AG04449 (cell line): Measurements from ENCODE around the gene RABGGTA.

Experiments used
- CTCF ChIA-PET: fragments of 350-600 bp; formaldehyde crosslinking; extraction: SDS; loops from one replicate; lab custom pipeline; 2021; ENCODE audit warnings: antibody characterized with exemption; lab: Yijun Ruan, JAX
- POLR2A ChIA-PET: fragments of 400-600, 350-600 bp; formaldehyde crosslinking; extraction: SDS; loops from one replicate; lab custom pipeline; 2020; ENCODE audit warnings: antibody characterized with exemption, inconsistent platforms; lab: Yijun Ruan, JAX
- DNase-seq: peaks from one replicate; pipeline ENCODE4 v3.0.0-alpha.2; 2010; ENCODE audit warnings: low read depth, low spot score
- H3K4me3 ChIP-seq: 2 replicates; pipeline ENCODE4 v1.5.1; 2011; ENCODE audit warnings: low read depth, mild to moderate bottlenecking, control low read depth, low read length
- TF ChIP-seq, protein P1 (sequence below): IDR thresholded peaks from one replicate; pipeline ENCODE4 v1.5.1; 2011; ENCODE audit warnings: mild to moderate bottlenecking, moderate library complexity, low read length, control low read depth, inconsistent platforms; ENCODE audit not compliant: insufficient read depth; ENCODE audit errors: missing control alignments

The RABGGTA gene

DNA sequence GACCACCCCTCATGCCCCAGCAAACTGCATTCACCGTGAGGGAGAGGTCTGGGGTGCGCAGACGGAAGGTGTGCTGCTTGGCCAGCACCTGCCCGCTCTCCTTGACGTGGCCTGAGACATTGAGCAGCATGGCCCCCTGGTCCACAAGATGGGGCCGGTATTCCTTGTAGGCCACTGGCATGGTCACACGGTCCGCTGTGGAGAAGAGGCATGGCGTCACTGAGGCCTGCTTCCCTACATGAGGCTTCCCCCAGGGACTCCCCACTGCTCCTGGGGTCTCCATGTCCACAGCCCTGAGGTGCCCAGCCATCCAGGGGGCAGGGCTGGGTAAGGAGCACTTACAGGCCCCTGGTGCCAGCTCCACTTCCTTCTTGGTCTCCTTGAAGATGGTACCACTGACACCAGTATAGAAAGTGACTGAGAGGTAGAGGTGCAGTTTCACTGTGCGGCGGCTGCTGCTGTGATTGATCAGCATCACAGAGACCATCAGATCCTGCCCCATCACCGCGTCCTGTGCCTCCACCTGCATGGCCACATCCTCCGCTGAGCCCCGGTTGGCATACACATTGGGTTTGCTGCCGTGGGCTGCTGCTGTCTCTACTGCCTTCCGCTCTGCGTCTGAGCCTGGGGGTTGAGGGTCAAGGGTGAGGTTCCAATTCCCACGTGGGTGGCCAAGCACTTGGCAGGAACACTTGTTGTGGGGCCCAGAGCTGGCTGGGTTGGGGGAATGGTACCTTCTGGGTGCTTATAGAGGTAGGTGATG lies 16.6 kb downstream of the RABGGTA start:
- ChIA-PET CTCF (interaction anchor here (1.1 to 16.0 kb wide), 3 partner anchors 10 to 43 kb away, joined by 3 to 155 read pairs (median 72); partner anchors contain the start of genes DHRS1, NOP9 and TINF2), POLR2A (no interaction called here)
- TF ChIP-seq, protein P1, sequence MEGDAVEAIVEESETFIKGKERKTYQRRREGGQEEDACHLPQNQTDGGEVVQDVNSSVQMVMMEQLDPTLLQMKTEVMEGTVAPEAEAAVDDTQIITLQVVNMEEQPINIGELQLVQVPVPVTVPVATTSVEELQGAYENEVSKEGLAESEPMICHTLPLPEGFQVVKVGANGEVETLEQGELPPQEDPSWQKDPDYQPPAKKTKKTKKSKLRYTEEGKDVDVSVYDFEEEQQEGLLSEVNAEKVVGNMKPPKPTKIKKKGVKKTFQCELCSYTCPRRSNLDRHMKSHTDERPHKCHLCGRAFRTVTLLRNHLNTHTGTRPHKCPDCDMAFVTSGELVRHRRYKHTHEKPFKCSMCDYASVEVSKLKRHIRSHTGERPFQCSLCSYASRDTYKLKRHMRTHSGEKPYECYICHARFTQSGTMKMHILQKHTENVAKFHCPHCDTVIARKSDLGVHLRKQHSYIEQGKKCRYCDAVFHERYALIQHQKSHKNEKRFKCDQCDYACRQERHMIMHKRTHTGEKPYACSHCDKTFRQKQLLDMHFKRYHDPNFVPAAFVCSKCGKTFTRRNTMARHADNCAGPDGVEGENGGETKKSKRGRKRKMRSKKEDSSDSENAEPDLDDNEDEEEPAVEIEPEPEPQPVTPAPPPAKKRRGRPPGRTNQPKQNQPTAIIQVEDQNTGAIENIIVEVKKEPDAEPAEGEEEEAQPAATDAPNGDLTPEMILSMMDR = no peak

GRCh38 chr14:24253936-24254335 lies 17.5 kb downstream of the RABGGTA start:
- H3K4me3 ChIP-seq = no peak overlapping the region
- DNase-seq = no peak
- TF ChIP-seq, protein P1 = no peak
- ChIA-PET POLR2A (no interaction called here), CTCF (interaction anchor here (8.0 to 16.0 kb wide), 2 partner anchors 10 to 44 kb away, joined by 72 to 155 read pairs; partner anchors contain the start of genes DHRS1, NOP9 and TINF2)

More for the DNA sequence above, 16.6 kb downstream of the RABGGTA start:
- no peak overlapping the region for H3K4me3 ChIP-seq
- DNase-seq = no peak

DNA sequence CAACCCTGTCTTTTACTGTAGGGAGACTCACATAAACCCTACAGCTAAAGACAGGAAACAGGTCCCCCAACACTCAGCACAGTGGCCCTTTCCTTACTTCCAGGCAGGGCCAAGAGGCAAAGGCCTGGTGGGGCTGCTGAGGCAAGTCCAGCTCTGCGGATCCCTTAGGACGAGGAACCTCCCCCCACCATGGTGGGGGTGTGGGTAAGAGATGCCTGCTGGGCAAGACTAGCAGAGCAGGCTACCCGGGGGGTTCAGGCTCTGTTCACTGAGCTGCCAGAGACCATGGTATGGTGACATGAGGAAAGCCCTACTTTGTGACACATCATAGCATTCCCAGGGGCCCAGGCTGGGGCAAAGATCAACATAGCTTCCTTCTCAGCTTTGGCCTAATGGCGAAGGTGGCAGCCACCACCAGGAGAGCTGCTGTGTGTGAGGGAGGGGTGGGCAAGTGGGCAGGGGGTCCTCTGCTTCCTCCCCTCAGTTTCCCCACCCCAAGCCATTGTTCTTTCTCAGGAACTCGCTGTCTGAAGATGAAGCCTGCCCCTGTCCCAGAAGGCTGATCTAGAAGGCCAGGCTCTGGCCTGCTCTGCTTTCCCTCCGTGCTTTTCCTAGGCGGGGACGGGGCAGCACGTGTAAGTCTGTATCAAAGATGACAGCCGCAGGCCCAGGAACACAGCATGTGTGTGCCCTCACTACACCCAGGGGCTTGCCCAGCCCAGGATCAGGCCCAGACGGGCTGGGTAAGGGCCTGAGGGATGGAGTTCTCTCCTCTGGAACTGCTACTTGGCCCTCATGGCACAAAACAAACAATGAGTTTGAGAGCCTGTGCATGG lies 18.9 kb downstream of the RABGGTA start:
- ChIA-PET CTCF (interaction anchor here (0.6 to 16.0 kb wide), 14 partner anchors 8 to 143 kb away, joined by 3 to 155 read pairs (median 4); partner anchors contain the start of genes CIDEB, DHRS1, GMPR2 and LTB4R2), POLR2A (interaction anchor here (1.0 to 2.4 kb wide), 2 partner anchors 10 to 19 kb away, joined by 4 to 18 read pairs; partner anchors contain the start of genes RABGGTA and TINF2)
- no peak for DNase-seq
- H3K4me3 ChIP-seq = no peak overlapping the region
- TF ChIP-seq, protein P1 = no peak

DNA sequence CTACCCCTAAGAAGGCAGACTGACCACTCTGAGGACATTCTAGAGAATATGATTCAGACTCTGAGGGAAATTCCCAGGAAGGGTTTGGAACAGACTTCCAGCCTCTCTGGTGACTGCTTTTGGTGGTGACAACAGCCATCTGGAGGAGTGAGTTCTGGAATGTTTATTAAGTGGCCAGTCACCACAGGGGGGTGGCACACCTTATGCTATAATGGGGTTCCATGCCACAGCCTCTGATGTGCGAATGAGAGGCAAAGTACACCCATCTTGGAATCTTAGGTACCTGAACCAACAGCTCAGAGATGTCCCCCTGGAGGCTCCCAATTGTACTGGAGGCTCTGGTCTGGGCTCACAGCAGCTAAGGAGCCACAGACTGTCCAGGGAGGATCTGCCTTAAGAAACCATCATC lies 19.5 kb downstream of the RABGGTA start:
- TF ChIP-seq, protein P1 = no peak
- ChIA-PET POLR2A (interaction anchor here (1.0 to 2.4 kb wide), 2 partner anchors 10 to 19 kb away, joined by 4 to 18 read pairs; partner anchors contain the start of genes RABGGTA and TINF2), CTCF (interaction anchor here (0.7 to 16.0 kb wide), 14 partner anchors 8 to 82 kb away, joined by 3 to 155 read pairs (median 4); partner anchors contain the start of genes CIDEB, DHRS1, GMPR2 and LTB4R2)
- DNase-seq = no peak
- no peak overlapping the region for H3K4me3 ChIP-seq

- CTCF ChIA-PET = interaction anchor here (2.0 to 16.0 kb wide), 6 partner anchors 6 to 83 kb away, joined by 5 to 155 read pairs (median 20); partner anchors contain the start of genes CIDEB, DHRS1, MDP1 and NOP9
- POLR2A ChIA-PET = interaction anchor here (0.6 to 2.4 kb wide), 2 partner anchors 8 to 43 kb away, joined by 3 to 18 read pairs; partner anchors contain the start of gene TINF2
- DNase-seq = no peak
- TF ChIP-seq, protein P1 = no peak
- no peak overlapping the region for H3K4me3 ChIP-seq
These were observed 21.0 kb downstream of the RABGGTA start for GRCh38 chr14:24250354-24250753.
